Activated naive CD8-positive, alpha-beta T cell treated with anti-CD3 and anti-CD28 coated beads for 36 hours (primary cell): Measurements from ENCODE around the gene INTS4. TPM values are rescaled to one million over a fixed set of nuclear protein-coding genes. Genes with fewer than 3 reads are reported as not detected.
"Not testable (repeated sequence)": the region's sequence is repeated elsewhere in the genome, so short reads cannot be mapped to it uniquely, and the experiment has no call there.

Source experiments
- DNase-seq: peaks from one replicate; pipeline ENCODE4 v3.0.0; 2021
- H3K27ac Mint-ChIP-seq: one replicate; pipeline ENCODE4 v1.8.0; 2022; ENCODE audit warnings: mild to moderate bottlenecking, moderate library complexity, mixed read lengths
- H3K27me3 Mint-ChIP-seq: one replicate; pipeline ENCODE4 v1.8.0; 2022; ENCODE audit warnings: mild to moderate bottlenecking, mixed read lengths
- H3K36me3 Mint-ChIP-seq: one replicate; pipeline ENCODE4 v1.8.0; 2021; ENCODE audit warnings: mild to moderate bottlenecking, mixed read lengths
- H3K4me1 Mint-ChIP-seq: one replicate; pipeline ENCODE4 v1.8.0; 2021; ENCODE audit warnings: mixed read lengths
- H3K4me3 Mint-ChIP-seq: one replicate; pipeline ENCODE4 v1.8.0; 2022; ENCODE audit warnings: mild to moderate bottlenecking, moderate library complexity, mixed read lengths
- H3K9me3 Mint-ChIP-seq: one replicate; pipeline ENCODE4 v1.8.0; 2022; ENCODE audit warnings: mixed read lengths
- total RNA-seq, 2 experiments: library from RNA; stranded (reverse); gene quantifications; one replicate each; pipeline ENCODE4 v1.2.3, GENCODE V29; 2021

INTS4 gene
- total RNA-seq, 2 experiments from 2014 or later = 45.2 to 46.2 TPM

GRCh38 chr11:77851503-77851902, 143.0 kb downstream of the INTS4 start:
- Mint-ChIP-seq H3K27ac (no peak overlapping the region), H3K27me3 (no peaks in the 10 kb centered on the region), H3K9me3 (peaks cover 17% of the 10 kb centered on the region), H3K4me3 (no peak overlapping the region), H3K4me1 (no peaks in the 10 kb centered on the region), H3K36me3 (peaks cover 40% of the 10 kb centered on the region)
- DNase-seq = no peak

- not testable (repeated sequence) for H3K27me3 Mint-ChIP-seq, H3K27ac Mint-ChIP-seq, DNase-seq, H3K4me3 Mint-ChIP-seq, H3K4me1 Mint-ChIP-seq
- peaks cover 46% of the 10 kb centered on the region for H3K36me3 Mint-ChIP-seq
- peaks cover 17% of the 10 kb centered on the region for H3K9me3 Mint-ChIP-seq
Measured at GRCh38 chr11:77843700-77844099, 150.8 kb downstream of the INTS4 start.

DNA sequence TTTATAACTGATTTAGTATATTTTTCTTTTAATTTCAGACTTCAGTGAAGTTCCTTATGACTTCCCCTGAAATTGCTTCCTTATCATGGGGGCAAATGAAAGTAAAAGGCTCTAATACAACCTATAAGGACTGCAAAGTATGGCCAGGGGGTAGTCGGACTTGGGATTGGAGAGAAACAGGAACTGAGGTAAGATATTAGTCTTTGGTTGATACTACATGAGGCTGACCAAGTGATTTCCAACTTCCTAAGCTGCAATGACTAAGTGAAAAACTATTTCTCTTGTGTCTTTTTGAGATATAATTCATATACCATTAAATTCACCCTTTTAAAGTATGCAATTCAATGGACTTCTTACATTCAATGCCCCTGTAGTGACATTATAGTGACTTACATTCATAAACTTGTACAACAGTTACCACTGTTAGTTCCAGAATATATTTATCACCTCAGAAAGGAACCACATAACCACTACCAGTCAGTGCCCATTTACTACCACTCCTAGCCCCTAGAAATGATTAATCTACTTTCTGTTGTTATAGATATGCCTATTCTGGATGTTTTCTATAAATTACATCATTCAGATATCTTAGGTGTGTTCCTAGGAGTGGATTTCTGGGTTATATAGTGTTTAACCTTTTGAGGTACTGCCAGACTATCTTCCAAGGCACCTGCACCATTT, 151.9 kb downstream of the INTS4 start:
- H3K27ac Mint-ChIP-seq = no peak overlapping the region
- no peaks in the 10 kb centered on the region for H3K27me3 Mint-ChIP-seq
- no peak for DNase-seq
- no peaks in the 10 kb centered on the region for H3K4me1 Mint-ChIP-seq
- H3K36me3 Mint-ChIP-seq = peaks cover 46% of the 10 kb centered on the region
- no peak overlapping the region for H3K4me3 Mint-ChIP-seq
- H3K9me3 Mint-ChIP-seq = peaks cover 17% of the 10 kb centered on the region

DNA sequence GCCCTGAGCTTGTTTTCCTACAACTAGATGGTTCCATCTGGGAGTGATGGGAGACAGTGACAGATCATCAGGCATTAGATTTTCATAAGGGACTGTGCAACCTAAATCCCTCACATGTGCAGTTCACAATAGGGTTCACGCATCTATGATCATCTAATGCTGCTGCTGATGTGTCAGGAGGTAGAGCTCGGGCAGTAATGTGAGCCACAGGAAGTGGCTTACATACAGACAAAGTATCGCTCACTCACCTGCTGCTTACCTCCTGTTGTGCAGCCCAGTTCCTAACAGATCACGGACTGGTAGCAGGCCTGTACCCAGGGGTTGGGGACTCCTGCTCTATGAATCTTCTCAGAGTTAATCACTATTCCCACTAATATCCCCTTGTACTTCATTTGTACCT, 161.2 kb downstream of the INTS4 start:
- Mint-ChIP-seq H3K27ac (no peak overlapping the region), H3K9me3 (peaks cover 2% of the 10 kb centered on the region), H3K27me3 (no peaks in the 10 kb centered on the region), H3K4me3 (no peak overlapping the region), H3K36me3 (peaks cover 2% of the 10 kb centered on the region), H3K4me1 (no peaks in the 10 kb centered on the region)
- DNase-seq = no peak

- H3K4me3 Mint-ChIP-seq = no peak overlapping the region
- H3K9me3 Mint-ChIP-seq = peaks cover 2% of the 10 kb centered on the region
- H3K27ac Mint-ChIP-seq = no peak overlapping the region
Measured at GRCh38 chr11:77828926-77829325, 165.5 kb downstream of the INTS4 start.

More at GRCh38 chr11:77828926-77829325, 165.5 kb downstream of the INTS4 start:
- H3K4me1 Mint-ChIP-seq = no peaks in the 10 kb centered on the region
- no peaks in the 10 kb centered on the region for H3K27me3 Mint-ChIP-seq
- no peaks in the 10 kb centered on the region for H3K36me3 Mint-ChIP-seq
- no peak for DNase-seq

Other genes starting within 250 kb of the INTS4 start
- 10 to 100 TPM; 40.5 to 48.3 TPM for gene RSF1, start 173.9 kb downstream of the INTS4 start, total RNA-seq
- gene AAMDC, start 173.5 kb downstream of the INTS4 start, total RNA-seq = 1 to 10 TPM; 2.4 to 2.6 TPM
- under 1 TPM; 0.12 to 0.50 TPM for gene KCTD14, start 28.6 kb upstream of the INTS4 start, total RNA-seq
- gene THRSP, start 69.2 kb upstream of the INTS4 start, total RNA-seq = not detected
- gene NDUFC2, start 85.2 kb upstream of the INTS4 start, total RNA-seq = 100 to 1,000 TPM; 196 to 211 TPM
- 10 to 100 TPM; 40.2 to 48.8 TPM for gene ALG8, start 145.0 kb upstream of the INTS4 start, total RNA-seq
- 1 to 10 TPM; 3.3 to 4.0 TPM for gene KCTD21, start 194.0 kb upstream of the INTS4 start, total RNA-seq
- 1 to 10 TPM; 3.5 to 4.2 TPM for gene USP35, start 194.3 kb upstream of the INTS4 start, total RNA-seq